ENCODE measurements around the gene NKX6-2.

Gene NKX6-2

GRCh38 chr10:132813001-132813401 lies 27.1 kb upstream of the NKX6-2 start:
- DNase-seq (ENCODE audit: low read depth), result no peak

GRCh38 chr10:132812520-132812919 lies 26.6 kb upstream of the NKX6-2 start:
- DNase-seq (ENCODE audit: low read depth), result no peak

- no peak for DNase-seq (ENCODE audit: low read depth)
These were observed 26.0 kb upstream of the NKX6-2 start for GRCh38 chr10:132811891-132812481.

GRCh38 chr10:132810807-132811700 lies 25.1 kb upstream of the NKX6-2 start:
- no peak for DNase-seq (ENCODE audit: low read depth)

GRCh38 chr10:132810141-132810806 lies 24.3 kb upstream of the NKX6-2 start:
- no peak for DNase-seq (ENCODE audit: low read depth)

GRCh38 chr10:132809232-132810140 lies 23.5 kb upstream of the NKX6-2 start:
- no peak for DNase-seq (ENCODE audit: low read depth)

GRCh38 chr10:132808383-132809231 lies 22.7 kb upstream of the NKX6-2 start:
- no peak for DNase-seq (ENCODE audit: low read depth)

- DNase-seq (ENCODE audit: low read depth), result no peak
These were observed 21.7 kb upstream of the NKX6-2 start for GRCh38 chr10:132807621-132808049.

- DNase-seq (ENCODE audit: low read depth), result no peak
These were observed 20.6 kb upstream of the NKX6-2 start for GRCh38 chr10:132806561-132807003.

- no peak for DNase-seq (ENCODE audit: low read depth)
These were observed 20.2 kb upstream of the NKX6-2 start for GRCh38 chr10:132806110-132806509.

- DNase-seq (ENCODE audit: low read depth), result no peak
These were observed 19.7 kb upstream of the NKX6-2 start for GRCh38 chr10:132805599-132805998.

GRCh38 chr10:132804785-132805426 lies 19.0 kb upstream of the NKX6-2 start:
- DNase-seq (ENCODE audit: low read depth), result no peak

GRCh38 chr10:132804287-132804686 lies 18.3 kb upstream of the NKX6-2 start:
- no peak for DNase-seq (ENCODE audit: low read depth)

GRCh38 chr10:132803416-132804210 lies 17.7 kb upstream of the NKX6-2 start:
- no peak for DNase-seq (ENCODE audit: low read depth)

- no peak for DNase-seq (ENCODE audit: low read depth)
These were observed 16.9 kb upstream of the NKX6-2 start for GRCh38 chr10:132802694-132803320.

GRCh38 chr10:132802048-132802447 lies 16.1 kb upstream of the NKX6-2 start:
- DNase-seq (ENCODE audit: low read depth), result no peak

- no peak for DNase-seq (ENCODE audit: low read depth)
These were observed 13.9 kb upstream of the NKX6-2 start for GRCh38 chr10:132799865-132800264.

- DNase-seq (ENCODE audit: low read depth), result no peak
These were observed 12.9 kb upstream of the NKX6-2 start for GRCh38 chr10:132798876-132799275.

- DNase-seq (ENCODE audit: low read depth), result no peak
These were observed 12.5 kb upstream of the NKX6-2 start for GRCh38 chr10:132798403-132798802.
